GM18868 (cell line): ENCODE measurements around the gene CBY2.
"Not testable (repeated sequence)": the region's sequence is repeated elsewhere in the genome, so short reads cannot be mapped to it uniquely, and the experiment has no call there.

Source experiments
- ATAC-seq: cut with Tn5 transposase; IDR thresholded peaks from one replicate; pipeline ENCODE4 v1.9.1; 2021; ENCODE audit warnings: mild to moderate bottlenecking, moderate library complexity; ENCODE audit not compliant: unreplicated experiment

Gene CBY2, protein sequence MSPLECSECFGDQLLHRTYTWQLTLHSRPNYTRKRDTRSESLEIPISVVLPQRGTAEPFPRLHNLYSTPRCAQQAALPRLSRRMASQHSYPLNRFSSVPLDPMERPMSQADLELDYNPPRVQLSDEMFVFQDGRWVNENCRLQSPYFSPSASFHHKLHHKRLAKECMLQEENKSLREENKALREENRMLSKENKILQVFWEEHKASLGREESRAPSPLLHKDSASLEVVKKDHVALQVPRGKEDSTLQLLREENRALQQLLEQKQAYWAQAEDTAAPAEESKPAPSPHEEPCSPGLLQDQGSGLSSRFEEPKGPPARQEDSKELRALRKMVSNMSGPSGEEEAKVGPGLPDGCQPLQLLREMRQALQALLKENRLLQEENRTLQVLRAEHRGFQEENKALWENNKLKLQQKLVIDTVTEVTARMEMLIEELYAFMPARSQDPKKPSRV

DNA sequence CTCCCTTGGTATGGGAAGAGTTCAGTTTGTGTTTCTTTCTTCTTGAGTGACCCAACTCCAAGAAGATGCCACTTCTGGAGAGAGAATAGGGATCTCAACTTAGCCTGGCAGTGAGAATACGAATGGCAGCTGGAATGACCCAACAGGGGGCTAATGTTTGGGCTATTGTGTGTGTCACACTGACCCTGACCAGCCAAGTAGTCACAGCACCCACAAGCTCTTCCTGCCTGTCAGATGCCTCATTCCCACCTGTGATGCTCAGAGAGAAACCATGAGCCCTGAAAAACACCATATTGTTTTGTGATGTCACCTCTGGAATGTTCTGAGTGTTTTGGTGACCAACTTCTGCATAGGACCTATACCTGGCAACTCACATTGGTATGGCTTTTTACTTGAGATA lies at the start of gene CBY2:
CBY2 (plus strand) TSS at position 233 of the 400 bp plus-strand sequence; CDS start at position 304, 71 bp downstream.
- ATAC-seq: no peak

DNA sequence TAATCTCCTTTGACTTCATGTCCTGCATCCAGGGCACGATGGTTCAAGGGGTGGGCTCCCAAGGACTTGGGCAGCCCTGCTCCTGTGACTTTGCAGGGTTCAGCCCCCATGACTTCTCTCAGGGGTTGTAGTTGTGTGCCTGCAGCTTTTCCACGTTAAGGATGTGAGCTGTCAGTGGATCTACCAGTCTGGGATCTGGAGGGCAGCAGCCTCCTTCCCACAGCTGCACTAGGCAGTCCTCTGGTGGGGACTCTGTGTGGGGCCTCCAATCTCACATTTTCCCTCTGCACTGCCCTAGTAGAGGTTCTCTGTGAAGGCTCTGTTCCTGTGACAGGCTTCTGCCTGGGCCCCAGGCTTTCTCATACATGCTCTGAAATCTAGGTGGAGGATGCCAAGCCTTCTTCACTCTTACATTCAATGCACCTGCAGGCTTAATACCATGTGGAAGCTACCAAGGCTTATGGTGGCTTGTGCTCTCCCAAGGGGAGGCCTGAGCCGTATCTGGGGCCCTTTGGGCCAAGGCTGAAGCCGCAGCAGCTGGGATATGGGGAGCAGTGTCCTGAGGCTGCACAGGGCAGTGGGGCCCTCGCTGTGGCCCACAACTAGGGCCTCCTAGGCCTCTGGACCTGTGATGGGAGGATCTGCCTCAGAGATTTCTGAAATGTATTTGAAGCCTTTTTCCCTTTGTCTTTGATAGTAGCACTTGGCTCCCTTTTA lies 47.3 kb upstream of the CBY2 start:
- no peak for ATAC-seq

DNA sequence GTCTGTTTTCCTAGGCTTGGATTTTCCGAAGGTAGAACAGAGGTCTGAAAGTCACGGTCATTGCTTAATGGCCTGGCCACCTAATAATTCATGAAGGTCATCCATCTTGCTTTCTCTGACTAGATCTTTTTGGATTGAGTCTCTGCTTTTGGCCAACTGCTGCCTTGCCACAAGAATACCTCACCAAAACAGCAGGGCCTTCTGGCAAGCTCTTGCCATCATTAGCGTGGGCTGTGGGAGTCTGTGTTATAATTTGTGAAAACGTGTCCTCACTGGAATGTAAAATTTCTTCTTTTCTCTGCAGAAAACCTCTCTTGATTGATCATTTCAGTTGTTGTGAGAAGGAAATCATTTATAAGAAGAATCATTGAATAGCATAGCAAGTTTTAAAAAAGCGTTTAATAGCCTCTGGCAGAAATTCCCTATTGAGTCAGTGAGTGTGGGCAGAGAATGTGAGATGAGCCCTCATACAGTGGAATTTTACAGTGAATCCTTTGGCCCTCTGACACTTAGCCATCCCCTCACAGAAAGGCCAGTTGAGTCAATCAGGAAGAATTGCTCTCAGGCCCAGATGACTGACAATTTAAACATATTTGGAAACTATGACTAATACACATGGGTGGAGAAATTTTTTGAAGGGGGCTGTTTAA lies 43.4 kb upstream of the CBY2 start:
- ATAC-seq: no peak

DNA sequence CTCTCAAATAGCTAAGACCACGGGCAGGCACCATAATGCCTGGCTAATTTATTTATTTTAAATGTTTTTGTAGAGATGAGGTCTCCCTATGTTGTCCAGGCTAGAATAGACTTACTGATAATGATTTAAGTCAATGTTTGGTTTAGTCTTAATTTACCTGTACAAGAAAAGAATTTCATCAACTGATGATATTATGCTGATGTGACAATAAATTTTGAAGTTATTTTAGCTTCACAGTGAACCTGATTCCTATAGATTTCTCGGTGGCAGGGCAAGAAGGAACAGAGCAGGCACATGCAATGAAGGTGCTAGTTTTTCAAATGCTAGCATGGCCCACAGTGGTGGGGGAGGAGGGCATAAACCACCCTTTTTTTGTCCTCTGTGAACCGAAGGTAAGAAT lies 42.6 kb upstream of the CBY2 start:
- no peak for ATAC-seq

DNA sequence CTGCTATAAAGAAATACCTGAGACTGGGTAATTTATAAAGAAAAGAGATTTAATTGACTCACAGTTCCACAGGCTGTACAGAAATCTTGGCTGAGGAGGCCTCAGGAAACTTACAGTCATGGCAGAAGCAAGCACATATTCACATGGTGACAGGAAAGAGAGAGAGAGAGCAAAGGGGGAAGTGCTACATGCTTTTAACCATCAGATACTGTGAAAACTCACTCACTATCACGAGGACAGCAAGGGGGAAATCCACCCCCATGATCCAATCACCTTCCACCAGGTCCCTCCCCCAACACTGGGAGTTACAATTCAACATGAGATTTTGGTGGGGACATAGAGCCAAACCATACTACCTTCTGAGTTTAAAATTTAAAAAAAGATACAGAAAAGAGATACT lies 41.7 kb upstream of the CBY2 start:
- ATAC-seq: not testable (repeated sequence)

DNA sequence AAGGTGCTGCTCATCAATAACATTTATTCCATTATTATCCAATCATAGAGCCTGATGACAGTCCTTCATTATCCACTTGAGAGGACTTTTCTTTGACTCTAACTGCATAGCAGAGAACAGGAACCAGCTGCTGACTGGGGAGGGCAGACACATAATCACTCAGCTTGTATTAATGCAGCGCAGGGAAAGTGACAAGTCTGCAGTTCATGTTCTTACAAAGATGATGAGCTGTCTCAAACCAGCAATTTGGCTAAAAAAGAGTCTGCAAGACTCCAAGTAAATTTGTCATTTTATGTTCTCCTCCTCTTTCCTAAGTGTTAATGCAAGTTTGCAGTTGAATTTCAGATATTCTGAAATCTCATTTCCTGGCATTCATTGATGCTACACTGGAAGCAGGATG lies 40.0 kb upstream of the CBY2 start:
- ATAC-seq: no peak

DNA sequence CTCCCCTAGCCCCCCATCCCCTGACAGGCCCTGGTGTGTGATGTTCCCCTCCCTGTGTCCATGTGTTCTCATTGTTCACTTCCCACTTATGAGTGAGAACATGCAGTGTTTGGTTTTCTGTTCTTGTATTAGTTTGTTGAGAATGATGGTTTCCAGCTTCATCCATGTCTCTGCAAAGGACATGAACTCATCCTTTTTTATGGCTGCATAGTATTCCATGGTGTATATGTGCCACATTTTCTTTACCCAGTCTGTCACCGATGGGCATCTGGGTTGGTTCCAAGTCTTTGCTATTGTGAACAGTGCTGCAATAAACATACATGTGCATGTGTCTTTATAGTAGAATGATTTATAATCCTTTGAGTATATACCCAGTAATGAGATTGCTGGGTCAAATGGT lies 39.2 kb upstream of the CBY2 start:
- not testable (repeated sequence) for ATAC-seq

DNA sequence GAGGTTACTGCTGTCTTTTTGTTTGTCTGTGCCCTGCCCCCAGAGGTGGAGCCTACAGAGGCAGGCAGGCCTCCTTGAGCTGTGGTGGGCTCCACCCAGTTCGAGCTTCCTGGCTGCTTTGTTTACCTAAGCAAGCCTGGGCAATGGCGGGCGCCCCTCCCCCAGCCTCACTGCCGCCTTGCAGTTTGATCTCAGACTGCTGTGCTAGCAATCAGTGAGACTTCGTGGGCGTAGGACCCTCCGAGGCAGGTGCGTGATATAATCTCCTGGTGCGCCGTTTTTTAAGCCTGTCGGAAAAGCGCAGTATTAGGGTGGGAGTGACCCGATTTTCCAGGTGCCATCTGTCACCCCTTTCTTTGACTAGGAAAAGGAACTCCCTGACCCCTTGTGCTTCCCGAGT lies 32.5 kb upstream of the CBY2 start:
- not testable (repeated sequence) for ATAC-seq

DNA sequence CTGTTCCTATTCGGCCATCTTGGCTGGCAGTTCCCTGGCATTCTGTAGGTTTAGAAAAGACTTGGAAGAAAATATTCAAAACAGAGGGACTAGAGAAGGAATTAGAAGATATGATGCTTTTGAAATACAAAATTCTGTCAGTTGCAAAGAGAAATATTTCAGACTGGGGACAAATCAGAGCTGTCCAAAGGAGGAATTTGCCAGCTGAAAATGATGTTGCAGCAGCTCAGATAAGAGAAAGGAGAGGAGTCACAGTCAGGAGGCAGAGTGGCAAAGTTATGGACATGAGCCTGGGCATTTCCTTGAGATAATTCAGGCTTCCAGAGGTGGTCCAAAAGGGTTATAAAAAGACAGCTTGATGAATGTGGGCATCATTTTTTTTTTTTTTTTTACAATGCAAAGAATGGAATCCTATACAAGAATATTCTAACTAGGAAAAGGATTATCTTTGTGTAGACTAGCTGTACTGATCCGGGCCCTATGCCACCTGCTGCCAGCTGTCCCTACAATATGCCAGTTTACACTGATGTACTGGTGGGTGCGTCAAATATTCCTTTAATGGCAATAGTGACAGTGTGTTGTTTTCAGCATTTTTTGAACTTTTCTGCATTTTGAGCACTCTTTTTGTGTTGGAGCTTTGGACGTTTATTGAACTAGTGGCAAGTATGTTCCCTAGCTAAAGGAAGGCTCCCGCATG lies 31.8 kb upstream of the CBY2 start:
- no peak for ATAC-seq

DNA sequence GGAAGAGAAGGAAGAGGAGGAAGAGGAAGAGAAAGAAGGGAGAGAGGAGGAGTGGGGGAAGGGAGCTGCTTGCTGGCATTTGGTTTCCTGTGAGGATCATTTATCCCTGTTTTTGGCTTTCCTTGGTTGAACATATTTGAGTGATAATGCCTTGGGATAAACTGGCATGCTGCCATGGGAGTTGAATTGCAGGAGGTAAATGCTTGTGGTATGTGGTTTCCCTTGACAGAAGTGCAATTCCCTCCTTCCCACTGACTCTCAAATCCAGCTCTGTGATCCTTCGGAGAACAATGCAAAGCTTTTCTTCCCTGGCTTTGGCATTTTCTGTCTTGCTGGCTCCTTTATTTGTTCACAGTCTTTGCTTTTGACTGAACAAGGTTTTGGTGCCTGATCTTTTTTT lies 27.2 kb upstream of the CBY2 start:
- ATAC-seq: no peak

DNA sequence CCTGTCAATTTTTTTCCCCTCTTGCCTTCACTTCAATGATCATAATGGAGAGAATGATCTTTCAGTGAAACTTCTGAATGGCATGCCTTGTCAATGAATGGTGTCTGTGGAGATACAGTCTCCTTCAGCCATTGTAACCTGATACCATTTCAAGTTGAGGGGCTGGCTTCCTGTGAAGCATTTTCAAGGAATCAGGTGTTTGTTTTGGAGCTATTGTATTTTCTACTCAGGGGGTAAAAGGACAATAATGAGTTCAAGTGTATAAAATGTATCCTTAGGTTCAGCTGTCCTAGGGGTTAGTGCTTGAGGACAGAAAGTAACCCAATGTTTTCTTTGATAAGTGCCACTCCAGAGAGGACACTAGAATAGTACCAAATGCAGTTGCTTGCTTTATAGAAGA lies 23.8 kb upstream of the CBY2 start:
- no peak for ATAC-seq

DNA sequence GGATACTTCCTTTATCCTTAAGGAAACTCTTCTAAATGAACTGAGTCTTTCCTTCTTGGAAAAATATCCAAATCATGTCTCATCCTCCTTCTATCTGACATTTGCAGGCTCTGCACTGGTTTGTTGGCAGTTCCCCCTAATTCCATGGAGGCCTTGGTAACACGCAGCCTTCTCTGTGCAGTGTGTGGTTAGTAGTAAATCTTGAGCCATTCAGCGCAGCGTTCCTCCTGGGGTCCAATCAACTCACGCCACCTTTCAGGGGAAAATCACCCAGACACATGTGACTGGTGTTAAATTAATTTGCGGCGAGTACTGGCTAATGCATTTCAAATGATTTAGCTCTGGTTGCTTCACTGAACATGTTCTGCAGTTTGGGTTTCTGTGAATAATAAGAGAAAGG lies 21.0 kb upstream of the CBY2 start:
- no peak for ATAC-seq

DNA sequence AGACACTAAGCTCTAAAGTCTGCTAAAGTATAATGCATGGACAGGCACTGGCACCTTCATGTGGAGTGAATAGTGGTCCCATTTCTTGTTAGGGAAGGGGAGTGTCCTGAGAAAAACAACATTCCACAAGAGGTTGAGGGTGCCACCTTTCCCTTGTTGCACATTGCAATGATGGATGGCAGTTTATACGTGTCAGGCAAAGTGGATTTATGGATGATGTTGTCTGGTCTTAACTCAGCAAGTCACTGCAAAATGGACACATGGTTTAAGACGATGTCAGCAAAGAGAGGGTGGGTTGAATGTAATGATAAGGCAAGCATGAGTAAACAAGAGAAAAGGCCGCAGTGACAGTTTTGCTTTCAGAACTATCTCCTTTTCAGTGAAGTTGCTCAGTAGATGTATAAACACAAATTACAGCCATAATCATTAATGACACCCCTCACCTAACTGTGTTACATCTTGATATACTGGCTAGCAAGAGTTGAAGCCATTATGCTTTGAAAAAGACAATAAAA lies 19.6 kb upstream of the CBY2 start:
- ATAC-seq: no peak

DNA sequence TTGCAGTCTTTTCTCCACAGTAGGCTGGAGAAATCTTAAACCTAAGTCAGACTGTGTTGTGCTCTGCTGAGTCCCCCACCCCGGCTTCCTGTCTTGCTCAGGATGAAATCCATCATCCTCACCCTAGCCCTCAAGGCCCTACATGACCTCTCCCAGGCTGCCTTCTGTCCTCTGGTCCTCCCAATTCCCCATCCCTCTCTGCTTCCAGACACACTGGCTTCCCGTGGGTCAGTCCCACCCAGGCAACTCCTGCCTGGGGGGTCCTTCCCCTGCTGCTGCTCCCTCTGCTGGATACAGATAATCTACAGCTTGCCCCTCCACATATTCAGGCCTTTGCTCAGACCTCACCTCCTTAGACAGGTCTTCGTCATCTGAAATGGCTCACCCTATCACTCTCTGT lies 18.4 kb upstream of the CBY2 start:
- no peak for ATAC-seq

DNA sequence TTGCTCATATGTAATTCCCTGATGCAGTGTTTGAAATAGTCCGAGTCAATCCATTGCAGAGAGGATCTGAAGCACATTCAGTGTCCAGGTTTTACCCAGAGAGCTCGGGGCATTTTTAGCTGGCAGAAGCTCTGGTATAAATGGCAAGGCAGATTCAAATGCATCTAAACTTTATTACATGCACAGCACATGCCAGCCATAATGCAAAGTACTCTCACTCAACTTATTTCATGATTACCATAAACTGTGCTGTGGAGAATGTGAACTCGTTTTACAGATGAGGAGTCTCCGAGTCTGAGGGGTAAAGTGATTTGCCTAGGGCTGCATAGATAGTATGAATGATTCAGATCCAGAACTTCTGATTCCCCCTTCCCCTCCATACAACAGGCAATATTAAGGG lies 13.5 kb upstream of the CBY2 start:
- ATAC-seq: no peak

DNA sequence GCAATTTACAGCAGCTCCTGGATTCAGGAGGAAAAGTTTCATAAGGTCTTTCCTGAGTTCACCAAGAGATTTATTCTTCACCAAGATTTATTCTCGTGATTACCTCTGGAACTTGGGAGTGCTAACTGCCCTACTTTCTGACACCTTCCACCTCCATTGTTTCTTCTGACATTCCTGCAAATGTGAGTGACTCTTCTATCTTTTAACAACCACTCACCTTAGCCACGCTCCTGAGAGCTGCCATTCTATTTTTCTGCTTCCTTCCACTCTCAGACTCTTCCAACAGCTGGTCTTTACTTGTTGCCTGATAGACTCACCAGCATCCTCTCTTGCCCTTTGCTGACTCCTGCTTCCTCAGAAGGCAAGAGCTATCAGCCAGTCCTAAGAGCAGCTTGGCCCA lies 11.5 kb upstream of the CBY2 start:
- ATAC-seq: no peak

DNA sequence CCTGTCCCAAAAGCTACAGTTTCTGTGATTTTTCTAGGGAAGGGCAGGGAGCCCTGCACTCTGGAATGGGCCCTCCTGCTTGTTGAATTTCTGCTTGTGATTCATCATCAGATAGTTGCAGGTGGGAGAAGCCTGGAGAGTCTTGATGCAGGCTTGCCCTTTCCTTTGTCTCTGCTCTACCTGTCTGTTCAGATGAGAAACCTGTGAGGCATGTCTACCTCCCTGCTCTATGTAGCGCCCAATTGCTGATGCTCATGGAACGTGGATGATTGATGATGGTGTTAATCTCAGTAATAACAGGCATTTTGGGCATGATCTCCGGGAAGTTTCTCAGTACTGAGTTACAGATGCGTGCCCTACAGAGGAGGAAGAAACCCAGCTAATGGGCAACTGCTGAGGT lies 10.9 kb upstream of the CBY2 start:
- no peak for ATAC-seq

DNA sequence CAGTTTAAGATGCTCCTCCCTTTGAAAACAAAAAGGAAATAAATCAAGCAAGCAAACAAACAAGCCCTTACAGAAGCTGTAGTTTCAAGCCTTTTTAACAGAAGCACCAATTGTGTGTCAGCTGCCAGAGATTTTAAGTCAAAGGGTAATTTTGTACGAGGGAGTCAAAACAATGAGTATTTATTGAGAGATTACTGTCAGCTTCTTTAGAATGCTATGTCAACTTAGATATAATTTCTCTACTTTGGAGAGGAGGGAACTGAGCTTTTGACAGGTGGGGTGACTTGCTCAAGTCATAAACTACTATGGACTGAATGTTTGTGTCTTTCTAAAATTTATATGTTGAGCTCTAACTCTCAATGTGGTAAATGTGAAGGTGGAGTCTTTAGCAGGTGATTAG lies 10.5 kb upstream of the CBY2 start:
- no peak for ATAC-seq

DNA sequence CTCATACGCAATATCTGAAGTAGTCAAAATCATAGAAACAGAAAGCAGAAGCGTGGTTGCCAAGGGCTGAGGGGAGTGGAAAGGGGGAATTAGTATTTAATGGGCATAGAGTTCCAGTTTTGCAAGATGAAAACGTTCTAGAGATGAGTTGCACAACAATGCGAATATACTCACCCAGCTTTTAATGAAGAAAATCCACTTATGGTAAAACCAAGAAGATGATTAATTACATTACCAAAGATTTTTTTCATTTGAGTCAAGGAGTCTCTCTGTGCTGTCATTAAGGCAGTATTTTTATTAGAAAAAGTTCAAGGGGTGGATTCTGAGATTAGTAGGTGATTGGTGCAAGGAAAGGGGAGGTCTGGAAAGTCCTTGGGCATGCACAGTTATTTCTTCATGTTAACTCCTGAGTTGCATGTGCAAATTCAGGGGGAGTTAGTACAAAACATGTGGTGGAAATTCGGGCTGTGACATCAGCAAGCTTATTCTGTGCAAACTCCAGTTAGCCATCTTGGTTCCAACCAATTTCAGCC lies 6.9 kb upstream of the CBY2 start:
- ATAC-seq: peak; percentile 70

DNA sequence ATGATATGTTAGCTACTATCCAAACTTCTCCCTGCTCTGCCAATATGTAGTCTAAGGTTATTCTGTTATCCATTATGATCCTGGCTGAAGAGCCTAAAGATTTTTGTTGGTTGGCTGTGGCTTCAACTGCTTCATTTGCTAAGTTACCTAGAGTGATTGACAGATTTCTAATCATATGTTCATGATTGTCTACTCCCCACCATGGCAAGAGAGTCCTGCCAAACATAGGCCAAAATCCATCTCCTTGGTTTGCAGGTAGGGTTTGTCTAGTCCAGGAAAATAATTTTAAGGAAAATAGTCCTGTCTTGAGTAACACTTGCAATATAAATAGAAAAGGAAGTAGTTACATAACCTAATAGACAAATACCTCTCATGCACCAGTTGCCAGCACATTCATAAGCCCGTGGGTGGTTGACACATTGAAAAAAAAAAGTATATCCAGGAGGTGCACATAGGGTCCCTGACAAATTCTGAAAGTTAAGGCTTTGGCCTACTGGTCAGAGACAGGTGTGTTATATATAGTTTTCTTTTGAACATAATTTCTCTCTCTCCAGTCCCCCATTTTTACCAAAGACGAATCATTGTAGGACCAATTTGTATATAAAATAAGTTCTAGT lies 5.4 kb upstream of the CBY2 start:
- ATAC-seq: peak; percentile 48
